IPS-18a (cell line): ENCODE measurements around the gene EML4.
"Not testable (repeated sequence)": the region's sequence is repeated elsewhere in the genome, so short reads cannot be mapped to it uniquely, and the experiment has no call there.

Experiments used
- H3K27ac ChIP-seq: one replicate; pipeline ENCODE4 v1.5.1; 2013; ENCODE audit warnings: low read length
- H3K27me3 ChIP-seq: one replicate; pipeline ENCODE4 v1.6.1; 2013; ENCODE audit warnings: mild to moderate bottlenecking, low read length; ENCODE audit not compliant: control insufficient read depth, insufficient read depth
- H3K36me3 ChIP-seq: one replicate; pipeline ENCODE4 v1.6.1; 2013; ENCODE audit warnings: low read depth, low read length; ENCODE audit not compliant: control insufficient read depth
- H3K4me1 ChIP-seq: one replicate; pipeline ENCODE4 v1.6.1; 2013; ENCODE audit warnings: low read depth, low read length; ENCODE audit not compliant: control insufficient read depth
- H3K4me3 ChIP-seq: one replicate; pipeline ENCODE4 v1.5.1; 2013; ENCODE audit warnings: low read length
- H3K9ac ChIP-seq: one replicate; pipeline ENCODE4 v1.6.1; 2013; ENCODE audit warnings: mild to moderate bottlenecking, low read length, moderate library complexity
- H3K9me3 ChIP-seq: one replicate; pipeline ENCODE4 v1.6.1; 2013; ENCODE audit warnings: low read depth, low read length; ENCODE audit not compliant: control insufficient read depth

EML4 gene

DNA sequence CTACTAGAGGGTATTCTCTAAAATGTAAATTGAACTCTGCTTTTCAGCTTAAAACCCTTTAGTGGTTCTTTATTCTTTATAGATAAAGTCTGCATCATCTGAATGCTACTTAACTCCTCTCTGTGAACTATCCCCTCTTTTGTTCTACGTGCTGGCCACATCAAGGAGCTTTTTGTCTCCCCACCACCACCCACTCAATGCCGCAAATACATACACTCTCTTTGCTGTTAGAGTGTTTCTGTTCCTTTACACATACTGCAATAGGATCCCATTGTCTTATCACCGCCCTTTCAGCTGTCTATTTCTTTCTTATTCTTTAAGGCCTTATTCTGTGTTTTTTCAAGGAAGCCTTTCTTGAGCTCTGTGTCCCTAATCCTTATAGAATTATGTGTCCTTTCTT lies 83.3 kb downstream of the EML4 start:
- Histone ChIP-seq H3K9ac (no peak overlapping the region), H3K4me3 (no peak overlapping the region), H3K36me3 (peaks cover 4% of the 10 kb centered on the region), H3K27ac (no peak overlapping the region), H3K9me3 (no peaks in the 10 kb centered on the region), H3K27me3 (no peaks in the 10 kb centered on the region), H3K4me1 (peaks cover 6% of the 10 kb centered on the region)

DNA sequence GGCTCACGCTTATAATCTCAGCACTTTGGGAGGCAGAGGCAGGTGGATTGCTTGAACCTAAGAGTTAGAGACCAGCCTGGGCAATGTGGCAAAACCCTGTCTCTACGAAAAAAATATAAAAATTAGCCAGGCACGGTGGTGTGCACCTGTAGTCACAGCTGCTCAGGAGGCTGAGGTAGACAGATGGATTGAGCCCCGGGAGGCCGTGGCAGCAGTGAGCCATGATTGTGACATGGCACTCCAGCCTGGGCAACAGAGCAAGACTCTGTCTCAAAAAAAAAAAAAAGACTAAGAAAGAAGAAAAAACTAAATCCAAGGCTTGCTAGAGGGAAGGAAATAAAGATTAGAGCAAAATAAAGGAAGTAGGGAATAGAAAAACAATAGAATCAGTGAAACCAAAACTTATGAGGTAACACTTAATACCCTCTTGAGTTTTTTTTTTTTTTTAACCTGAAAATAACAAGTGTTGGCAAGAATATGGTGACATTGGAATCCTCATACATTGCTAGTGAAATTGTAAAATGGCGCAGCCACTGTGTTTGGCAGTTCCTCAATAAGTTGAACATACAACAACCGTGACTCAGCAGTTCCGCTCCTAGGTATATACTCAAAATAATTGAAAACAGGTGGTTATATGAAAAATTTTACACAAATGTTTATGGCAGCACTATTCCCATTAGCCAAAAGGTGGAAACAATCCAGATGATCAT lies 85.2 kb downstream of the EML4 start:
- Histone ChIP-seq H3K9me3 (no peaks in the 10 kb centered on the region), H3K36me3 (peaks cover 7% of the 10 kb centered on the region), H3K27ac (no peak overlapping the region), H3K9ac (no peak overlapping the region), H3K27me3 (no peaks in the 10 kb centered on the region), H3K4me1 (peaks cover 5% of the 10 kb centered on the region), H3K4me3 (no peak overlapping the region)

DNA sequence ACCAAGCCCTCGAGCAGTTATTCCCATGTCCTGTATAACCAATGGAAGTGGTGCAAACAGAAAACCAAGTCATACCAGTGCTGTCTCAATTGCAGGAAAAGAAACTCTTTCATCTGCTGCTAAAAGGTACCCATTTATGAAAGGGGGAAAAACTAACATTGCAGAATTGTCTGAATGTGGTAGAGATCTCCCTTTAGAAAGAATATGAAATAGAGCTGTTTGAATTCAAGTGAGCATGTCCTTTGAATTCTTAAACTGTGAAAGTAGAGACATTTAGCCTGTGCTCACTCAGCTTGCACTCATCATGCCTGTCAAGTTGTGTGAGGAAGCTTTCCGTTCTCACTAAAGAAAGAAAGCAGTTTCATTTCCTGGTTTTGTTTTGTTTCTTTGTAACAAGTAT lies 87.4 kb downstream of the EML4 start:
- no peaks in the 10 kb centered on the region for H3K4me1 ChIP-seq
- no peak overlapping the region for H3K9ac ChIP-seq
- no peak overlapping the region for H3K27ac ChIP-seq
- H3K27me3 ChIP-seq = no peaks in the 10 kb centered on the region
- H3K4me3 ChIP-seq = no peak overlapping the region
- peaks cover 7% of the 10 kb centered on the region for H3K36me3 ChIP-seq
- H3K9me3 ChIP-seq = no peaks in the 10 kb centered on the region

DNA sequence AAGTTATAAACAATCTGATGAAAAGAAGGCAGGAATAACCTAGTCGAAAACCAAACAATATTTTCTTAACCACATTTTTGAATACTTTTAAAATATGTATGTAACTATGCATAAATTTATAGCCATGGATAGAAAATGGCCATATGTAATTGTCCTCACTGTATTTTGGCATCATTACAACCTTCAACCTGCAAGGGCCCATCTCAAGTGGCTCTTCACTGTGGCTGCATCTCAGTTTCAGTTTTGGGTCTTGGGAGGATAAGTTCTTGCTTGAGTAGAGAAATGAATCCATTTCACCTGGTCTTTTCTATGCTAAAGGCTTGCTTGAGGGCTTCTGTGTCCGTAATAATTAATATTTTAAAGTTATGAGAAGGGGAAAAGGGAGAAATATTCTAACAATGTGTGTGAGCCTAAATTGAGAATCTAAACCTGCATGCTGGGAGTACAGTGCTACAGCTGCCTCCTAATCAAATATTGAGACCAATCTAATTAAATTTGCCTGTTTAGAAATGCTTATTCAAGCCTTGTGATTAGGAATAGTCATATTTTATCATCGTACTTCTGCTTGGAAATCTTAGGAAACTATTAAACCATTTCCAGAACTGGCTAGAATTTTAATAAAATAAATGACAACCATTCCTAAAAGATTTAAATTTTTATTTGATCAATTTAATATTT lies 92.5 kb downstream of the EML4 start:
- Histone ChIP-seq H3K9me3 (no peaks in the 10 kb centered on the region), H3K27ac (no peak overlapping the region), H3K27me3 (no peaks in the 10 kb centered on the region), H3K4me3 (no peak overlapping the region), H3K4me1 (peaks cover 6% of the 10 kb centered on the region), H3K36me3 (peaks cover 18% of the 10 kb centered on the region), H3K9ac (no peak overlapping the region)

DNA sequence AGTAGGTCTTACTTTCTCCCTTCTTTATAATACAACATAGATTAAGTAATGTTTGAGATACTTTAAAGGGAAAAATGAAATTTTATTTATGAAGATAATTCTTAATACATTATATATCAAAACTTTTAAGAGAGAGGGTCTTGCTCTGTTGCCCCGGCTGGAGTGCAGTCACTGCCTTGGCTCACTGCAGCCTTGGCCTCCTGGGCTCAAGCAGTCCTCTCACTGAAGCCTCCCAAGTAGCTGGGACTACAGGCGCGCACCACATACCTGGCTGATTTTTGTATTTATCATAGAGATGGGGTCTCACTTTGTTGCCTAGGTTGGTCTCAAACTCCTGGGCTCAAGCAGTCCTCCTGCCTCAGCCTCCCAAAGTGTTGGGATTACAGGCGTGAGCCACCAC lies 97.1 kb downstream of the EML4 start:
- Histone ChIP-seq H3K27ac (no peak overlapping the region), H3K4me3 (no peak overlapping the region), H3K9me3 (no peaks in the 10 kb centered on the region), H3K9ac (no peak overlapping the region), H3K27me3 (no peaks in the 10 kb centered on the region), H3K4me1 (peaks cover 6% of the 10 kb centered on the region), H3K36me3 (peaks cover 10% of the 10 kb centered on the region)

DNA sequence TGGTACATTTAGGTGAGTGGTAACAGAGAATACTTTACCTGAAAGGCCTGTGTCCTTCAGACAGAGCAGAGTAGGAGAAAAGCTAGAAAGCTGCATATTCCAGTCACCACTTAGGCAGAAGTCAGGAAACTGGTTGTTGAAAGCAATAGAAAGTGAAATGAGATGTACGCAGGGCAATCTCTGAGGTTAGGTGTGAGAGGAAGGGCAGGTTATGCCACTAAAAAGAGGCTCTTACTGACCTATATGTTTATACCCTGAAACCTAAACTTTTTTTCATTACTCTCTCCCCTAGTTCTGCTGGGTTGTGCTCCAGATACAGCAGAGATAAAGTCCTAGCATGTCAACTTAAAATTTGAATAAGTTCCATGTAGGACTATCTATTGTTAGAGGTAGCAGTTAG lies 98.4 kb downstream of the EML4 start:
- Histone ChIP-seq H3K9ac (no peak overlapping the region), H3K27me3 (no peaks in the 10 kb centered on the region), H3K27ac (no peak overlapping the region), H3K4me1 (peaks cover 6% of the 10 kb centered on the region), H3K9me3 (no peaks in the 10 kb centered on the region), H3K4me3 (no peak overlapping the region), H3K36me3 (peaks cover 4% of the 10 kb centered on the region)

DNA sequence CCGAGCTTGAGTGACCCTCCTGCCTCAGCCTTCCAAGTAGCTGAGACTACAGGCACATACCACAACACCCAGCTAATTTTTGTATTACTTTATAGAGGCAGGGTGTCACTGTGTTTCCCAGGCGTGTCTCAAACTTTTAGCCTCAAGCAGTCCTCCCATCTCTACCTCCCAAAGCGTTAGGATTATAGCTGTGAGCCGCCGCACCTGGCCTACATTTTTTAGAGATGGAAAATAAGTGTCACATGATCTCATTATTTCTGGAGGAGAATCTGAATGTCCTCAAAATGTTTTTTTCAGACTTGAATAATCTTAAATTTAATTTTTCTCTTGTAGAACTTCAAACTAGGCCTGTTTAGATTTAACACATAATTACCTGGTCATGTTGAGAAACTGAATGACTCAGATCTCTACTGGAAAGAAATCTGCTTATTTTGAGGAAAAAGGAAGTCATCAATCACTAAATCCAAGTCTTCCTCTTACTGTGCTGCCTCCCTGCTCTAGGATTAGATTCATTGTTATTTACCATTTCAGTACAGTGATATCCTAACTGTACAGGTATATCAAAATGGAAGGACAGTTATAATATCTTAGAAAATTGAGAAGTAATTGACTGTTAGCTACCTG lies 99.5 kb downstream of the EML4 start:
- no peaks in the 10 kb centered on the region for H3K27me3 ChIP-seq
- H3K4me1 ChIP-seq = peaks cover 6% of the 10 kb centered on the region
- no peak overlapping the region for H3K4me3 ChIP-seq
- H3K27ac ChIP-seq = no peak overlapping the region
- H3K36me3 ChIP-seq = peaks cover 4% of the 10 kb centered on the region
- H3K9me3 ChIP-seq = no peaks in the 10 kb centered on the region
- no peak overlapping the region for H3K9ac ChIP-seq

DNA sequence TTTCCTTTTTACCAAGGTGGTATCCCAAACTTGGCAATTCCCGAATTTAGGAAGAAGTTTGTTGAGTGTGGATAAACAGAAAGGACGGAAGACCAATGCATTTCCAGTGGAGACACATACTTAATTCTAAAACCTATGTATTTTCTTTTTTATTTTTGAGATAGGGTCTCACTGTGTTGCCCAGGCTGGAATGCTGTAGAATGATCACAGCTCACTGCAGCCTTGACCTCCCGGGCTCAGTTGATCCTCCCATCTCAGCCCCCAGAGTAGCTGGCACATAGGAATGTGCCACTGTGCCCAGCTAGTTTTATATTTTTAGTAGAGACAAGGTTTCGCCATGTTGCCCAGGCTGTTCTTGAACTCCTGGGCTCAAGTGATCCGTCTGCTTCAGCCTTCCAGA lies 101.6 kb downstream of the EML4 start:
- Histone ChIP-seq H3K9me3 (no peaks in the 10 kb centered on the region), H3K4me1 (no peaks in the 10 kb centered on the region), H3K36me3 (peaks cover 5% of the 10 kb centered on the region), H3K27ac (no peak overlapping the region), H3K4me3 (no peak overlapping the region), H3K27me3 (no peaks in the 10 kb centered on the region), H3K9ac (no peak overlapping the region)

DNA sequence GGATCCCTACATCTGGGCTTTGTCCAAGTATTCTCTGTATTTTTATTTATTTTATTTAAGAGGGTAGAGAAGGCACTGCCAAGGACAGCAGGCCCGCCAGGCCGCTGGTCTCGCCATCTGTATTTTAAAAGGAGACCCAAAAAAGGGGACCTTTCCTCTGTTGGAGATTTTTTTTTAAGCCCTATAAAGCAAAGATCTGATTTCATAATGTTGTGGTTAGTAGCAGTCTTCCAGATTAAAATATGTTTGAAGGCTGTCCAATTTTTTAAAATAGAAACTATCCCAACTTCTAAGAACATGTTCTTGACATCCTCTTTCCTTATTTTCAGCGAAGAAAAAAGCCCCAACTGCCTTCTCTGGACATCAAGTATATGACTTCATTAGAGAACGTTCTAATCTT lies 102.1 kb downstream of the EML4 start:
- not testable (repeated sequence) for H3K27me3 ChIP-seq, H3K9me3 ChIP-seq, H3K36me3 ChIP-seq, H3K27ac ChIP-seq, H3K4me1 ChIP-seq, H3K4me3 ChIP-seq, H3K9ac ChIP-seq

DNA sequence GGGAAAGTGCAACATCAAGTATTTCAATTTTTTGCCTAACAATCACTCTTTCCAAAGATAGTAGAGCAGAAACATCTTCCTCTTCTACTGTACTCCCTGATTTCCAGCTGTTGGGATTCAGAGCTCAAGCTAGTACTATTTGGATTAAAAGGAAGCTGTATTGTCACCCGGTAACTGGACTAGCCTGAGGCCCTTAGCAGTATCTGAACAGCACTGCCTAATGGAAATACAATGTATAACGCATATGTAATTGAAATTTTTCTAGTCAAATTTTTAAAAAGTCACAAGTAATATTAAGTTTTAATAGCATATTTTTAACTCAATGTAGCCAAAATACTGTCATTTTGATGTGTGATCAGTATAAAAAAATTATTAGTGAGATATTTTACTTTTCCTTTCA lies 105.7 kb downstream of the EML4 start:
- Histone ChIP-seq H3K36me3 (peaks cover 4% of the 10 kb centered on the region), H3K27ac (no peak overlapping the region), H3K4me3 (no peak overlapping the region), H3K9me3 (no peaks in the 10 kb centered on the region), H3K4me1 (no peaks in the 10 kb centered on the region), H3K9ac (no peak overlapping the region), H3K27me3 (no peaks in the 10 kb centered on the region)

DNA sequence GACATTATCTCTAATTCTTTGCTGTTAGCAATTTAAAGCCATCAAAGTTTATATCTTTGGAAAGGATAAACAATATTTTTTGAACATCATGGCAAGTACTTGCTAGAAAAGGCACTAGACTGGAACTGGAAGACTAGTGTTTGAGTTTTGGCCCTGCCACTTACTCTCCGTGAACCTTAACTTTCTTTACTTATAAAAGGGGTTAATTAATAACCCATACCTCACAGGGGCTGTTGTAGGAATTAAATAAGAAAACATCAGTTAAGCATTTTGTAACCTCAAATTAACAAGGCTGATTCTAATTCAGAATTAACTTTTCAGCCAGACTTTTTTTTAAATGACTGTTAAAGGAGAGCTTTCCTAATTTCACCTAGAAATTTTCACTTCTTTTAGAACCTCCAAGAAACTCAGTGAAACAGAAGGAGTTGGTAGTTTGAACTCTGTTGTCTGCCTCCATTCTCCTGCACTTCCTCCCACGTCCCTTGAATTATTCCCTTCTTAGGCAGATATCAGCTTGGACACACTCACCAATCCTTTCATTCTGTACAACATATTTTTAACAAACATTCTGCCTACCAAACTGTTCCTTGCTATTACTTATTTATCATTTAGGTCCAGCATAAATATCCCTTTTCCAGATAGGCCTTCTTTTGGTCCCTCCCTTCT lies 112.4 kb downstream of the EML4 start:
- peaks cover 27% of the 10 kb centered on the region for H3K36me3 ChIP-seq
- no peaks in the 10 kb centered on the region for H3K9me3 ChIP-seq

More for the DNA sequence above, 112.4 kb downstream of the EML4 start:
- Histone ChIP-seq H3K4me1 (no peaks in the 10 kb centered on the region), H3K9ac (no peak overlapping the region), H3K27me3 (no peaks in the 10 kb centered on the region), H3K27ac (no peak overlapping the region), H3K4me3 (no peak overlapping the region)
